ENCODE data around the gene UXS1. TPM values are rescaled to one million over a fixed set of nuclear protein-coding genes. Genes with fewer than 3 reads are reported as not detected.

UXS1 gene
- total RNA-seq, 4 donors from 2014 or later = 8.0 to 46.9 (median 18.4) TPM

DNA sequence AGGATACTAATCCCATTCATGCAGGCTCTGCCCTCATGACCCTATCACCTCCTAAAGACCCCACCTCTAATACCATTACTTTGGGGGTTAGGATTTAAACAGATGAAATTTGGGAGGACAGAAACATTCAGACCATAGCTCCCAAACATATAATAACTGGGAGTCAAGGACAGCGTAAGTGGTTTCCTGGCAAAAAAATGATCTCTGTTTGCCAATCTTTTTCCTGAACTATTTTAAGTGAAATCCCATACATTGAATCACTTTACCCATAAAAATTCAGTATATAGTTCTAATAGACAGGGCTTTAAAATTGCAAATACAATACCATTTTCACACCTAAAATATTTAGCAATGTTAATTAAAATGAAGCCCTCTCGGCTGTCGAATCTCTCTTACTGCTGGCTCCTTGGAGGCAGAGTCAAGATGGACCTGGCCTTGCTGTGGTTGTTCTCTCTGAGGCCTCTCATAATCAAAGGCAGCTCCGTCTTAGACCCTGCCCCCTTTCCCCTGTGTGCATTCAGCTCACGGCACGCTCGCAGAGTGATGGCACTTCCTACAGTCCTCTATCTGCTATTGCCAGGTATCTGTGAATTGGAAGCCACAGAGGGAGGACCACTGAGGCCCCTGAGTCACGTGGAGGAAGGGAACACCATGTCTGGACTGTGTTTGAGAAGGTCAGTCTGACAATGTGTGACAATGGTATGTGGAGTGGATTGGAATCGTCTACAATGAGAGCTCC lies 132.3 kb downstream of the UXS1 start:
- no peak for TF ChIP-seq POLR2A (IDR thresholded peaks at IDR 0.05)
- TF ChIP-seq, protein P1, sequence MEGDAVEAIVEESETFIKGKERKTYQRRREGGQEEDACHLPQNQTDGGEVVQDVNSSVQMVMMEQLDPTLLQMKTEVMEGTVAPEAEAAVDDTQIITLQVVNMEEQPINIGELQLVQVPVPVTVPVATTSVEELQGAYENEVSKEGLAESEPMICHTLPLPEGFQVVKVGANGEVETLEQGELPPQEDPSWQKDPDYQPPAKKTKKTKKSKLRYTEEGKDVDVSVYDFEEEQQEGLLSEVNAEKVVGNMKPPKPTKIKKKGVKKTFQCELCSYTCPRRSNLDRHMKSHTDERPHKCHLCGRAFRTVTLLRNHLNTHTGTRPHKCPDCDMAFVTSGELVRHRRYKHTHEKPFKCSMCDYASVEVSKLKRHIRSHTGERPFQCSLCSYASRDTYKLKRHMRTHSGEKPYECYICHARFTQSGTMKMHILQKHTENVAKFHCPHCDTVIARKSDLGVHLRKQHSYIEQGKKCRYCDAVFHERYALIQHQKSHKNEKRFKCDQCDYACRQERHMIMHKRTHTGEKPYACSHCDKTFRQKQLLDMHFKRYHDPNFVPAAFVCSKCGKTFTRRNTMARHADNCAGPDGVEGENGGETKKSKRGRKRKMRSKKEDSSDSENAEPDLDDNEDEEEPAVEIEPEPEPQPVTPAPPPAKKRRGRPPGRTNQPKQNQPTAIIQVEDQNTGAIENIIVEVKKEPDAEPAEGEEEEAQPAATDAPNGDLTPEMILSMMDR (IDR thresholded peaks at IDR 0.05 in 4 of 5, conservative IDR thresholded peaks at IDR 0.05 in 1 of 5) = no peak
- intact Hi-C loops (cut with DNase I; ENCODE audit: low total_unique reads) = loop anchor here (10.0 kb wide), 1 partner anchor 487 kb away; no protein-coding TSS in a partner anchor

DNA sequence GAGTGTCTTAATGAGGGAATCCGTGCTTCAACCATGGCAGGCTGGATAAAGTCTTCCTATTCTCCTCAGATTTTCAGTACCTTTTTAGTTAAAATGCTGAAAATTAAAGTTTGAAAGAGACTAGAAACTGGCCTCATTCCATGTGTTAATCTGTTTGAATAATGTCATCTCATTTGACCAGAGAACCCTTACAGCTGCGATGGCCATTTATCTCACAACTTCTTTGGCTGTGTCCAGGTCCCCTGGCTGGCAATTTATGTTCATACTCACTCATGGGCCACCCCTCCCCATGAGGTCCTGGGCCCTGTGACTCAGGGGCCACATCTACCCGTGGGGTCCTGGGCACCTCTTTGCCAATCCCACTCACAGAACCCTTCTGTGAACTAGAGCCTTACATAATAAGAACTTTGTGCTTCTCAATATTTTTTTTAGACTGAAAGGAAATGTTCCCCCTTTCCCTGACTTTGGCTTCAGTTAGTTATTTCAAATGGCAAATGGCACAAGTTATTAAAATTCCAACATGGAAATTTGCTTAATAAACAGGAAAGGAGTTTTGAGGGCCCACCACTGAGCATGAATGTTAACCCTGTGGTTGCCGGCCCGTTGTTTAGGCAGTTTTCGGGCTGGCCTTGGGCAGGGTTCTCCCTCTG lies 134.6 kb downstream of the UXS1 start:
- Histone ChIP-seq H3K4me3 (no peak overlapping the region), H3K9me3 (no peaks in the 10 kb centered on the region), H3K36me3 (no peaks in the 10 kb centered on the region), H3K27ac (no peak overlapping the region), H3K27me3 (no peaks in the 10 kb centered on the region), H3K4me1 (no peaks in the 10 kb centered on the region)
- in situ Hi-C loops (cut with MboI; ENCODE audit: low sequenced_read_pairs in 4 of 4) = no loop called here
- intact Hi-C loops (cut with DNase I; ENCODE audit: low total_unique reads) = loop anchor here (10.0 kb wide), 1 partner anchor 485 kb away; no protein-coding TSS in a partner anchor
- DNase-seq = no peak
- ATAC-seq = no peak
- no peak for TF ChIP-seq POLR2A (IDR thresholded peaks at IDR 0.05)
- TF ChIP-seq, protein P1 (IDR thresholded peaks at IDR 0.05 in 4 of 5, conservative IDR thresholded peaks at IDR 0.05 in 1 of 5) = no peak

More for the DNA sequence above, 132.3 kb downstream of the UXS1 start:
- in situ Hi-C loops (cut with MboI; ENCODE audit: low sequenced_read_pairs in 4 of 4) = no loop called here
- Histone ChIP-seq H3K27ac (no peak overlapping the region), H3K9me3 (no peaks in the 10 kb centered on the region), H3K4me1 (peaks cover 2 to 8% of the 10 kb centered on the region in 2 donors), H3K4me3 (no peak overlapping the region), H3K27me3 (no peaks in the 10 kb centered on the region), H3K36me3 (no peaks in the 10 kb centered on the region)
- ATAC-seq (no peak), DNase-seq (no peak)

DNA sequence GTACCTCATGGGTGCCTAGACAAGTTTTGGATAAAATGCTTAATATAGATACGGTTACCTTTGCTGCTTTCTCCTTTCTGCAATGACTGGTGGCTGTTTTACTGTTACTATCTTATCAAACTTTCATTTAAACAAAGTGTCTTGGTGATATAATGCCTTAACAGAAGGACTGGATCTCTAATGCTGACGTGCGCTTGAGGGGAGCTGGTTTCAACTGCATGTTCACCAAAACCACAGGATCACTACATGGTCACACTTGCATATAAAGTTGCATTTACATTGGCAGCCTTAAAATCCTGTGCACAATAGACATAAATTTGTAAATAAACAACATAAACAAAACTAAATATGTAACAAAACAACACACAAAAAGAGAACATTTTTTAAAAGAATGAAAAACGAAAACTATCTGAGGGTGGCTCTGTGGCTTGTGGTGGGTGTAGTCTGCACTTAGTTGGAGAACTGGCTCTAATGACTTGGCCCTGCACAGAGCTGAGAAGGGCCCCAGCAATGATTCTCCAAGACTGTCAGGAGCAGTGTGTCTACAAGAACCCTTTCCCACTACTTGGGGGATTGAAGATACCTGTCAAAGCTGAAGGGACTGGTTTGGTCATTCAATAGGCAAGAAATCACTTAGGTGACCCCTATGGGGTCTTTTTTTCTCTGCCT lies 135.5 kb downstream of the UXS1 start:
- in situ Hi-C loops (cut with MboI; ENCODE audit: low sequenced_read_pairs in 4 of 4) (no loop called here), intact Hi-C loops (cut with DNase I; ENCODE audit: low total_unique reads) (no loop called here)
- no peak overlapping the region for H3K27ac ChIP-seq
- DNase-seq (no peak), ATAC-seq (no peak)
- H3K27me3 ChIP-seq = no peaks in the 10 kb centered on the region
- TF ChIP-seq, protein P1 (IDR thresholded peaks at IDR 0.05 in 4 of 5, conservative IDR thresholded peaks at IDR 0.05 in 1 of 5) = no peak
- no peak for TF ChIP-seq POLR2A (IDR thresholded peaks at IDR 0.05)
- no peak overlapping the region for H3K4me3 ChIP-seq
- no peaks in the 10 kb centered on the region for H3K36me3 ChIP-seq
- H3K4me1 ChIP-seq = peaks cover 0 to under 1% of the 10 kb centered on the region in 2 donors
- H3K9me3 ChIP-seq = no peaks in the 10 kb centered on the region

GRCh38 chr2:106057206-106057605 lies 136.9 kb downstream of the UXS1 start:
- TF ChIP-seq, protein P1 (IDR thresholded peaks at IDR 0.05 in 4 of 5, conservative IDR thresholded peaks at IDR 0.05 in 1 of 5) = no peak
- no peak for TF ChIP-seq POLR2A (IDR thresholded peaks at IDR 0.05)
- in situ Hi-C loops (cut with MboI; ENCODE audit: low sequenced_read_pairs in 4 of 4) = no loop called here
- ATAC-seq = no peak
- DNase-seq = no peak
- H3K36me3 ChIP-seq = no peaks in the 10 kb centered on the region
- intact Hi-C loops (cut with DNase I; ENCODE audit: low total_unique reads) = no loop called here
- peaks cover 0 to 7% of the 10 kb centered on the region in 2 donors for H3K4me1 ChIP-seq
- H3K9me3 ChIP-seq = no peaks in the 10 kb centered on the region
- H3K4me3 ChIP-seq = no peak overlapping the region
- H3K27ac ChIP-seq = no peak overlapping the region
- no peaks in the 10 kb centered on the region for H3K27me3 ChIP-seq

Data from gastrocnemius medialis (tissue), 4 donors.